NCI-H345 (cell line): ENCODE measurements around the gene LY6G6D.
A peak's percentile ranks its signal among the peaks of the same experiment; 100 is the strongest.

Experiments used
- DNase-seq: peaks from one replicate; lab custom pipeline; 2025; lab: John Stamatoyannopoulos, UW

LY6G6D gene, protein sequence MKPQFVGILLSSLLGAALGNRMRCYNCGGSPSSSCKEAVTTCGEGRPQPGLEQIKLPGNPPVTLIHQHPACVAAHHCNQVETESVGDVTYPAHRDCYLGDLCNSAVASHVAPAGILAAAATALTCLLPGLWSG

DNA sequence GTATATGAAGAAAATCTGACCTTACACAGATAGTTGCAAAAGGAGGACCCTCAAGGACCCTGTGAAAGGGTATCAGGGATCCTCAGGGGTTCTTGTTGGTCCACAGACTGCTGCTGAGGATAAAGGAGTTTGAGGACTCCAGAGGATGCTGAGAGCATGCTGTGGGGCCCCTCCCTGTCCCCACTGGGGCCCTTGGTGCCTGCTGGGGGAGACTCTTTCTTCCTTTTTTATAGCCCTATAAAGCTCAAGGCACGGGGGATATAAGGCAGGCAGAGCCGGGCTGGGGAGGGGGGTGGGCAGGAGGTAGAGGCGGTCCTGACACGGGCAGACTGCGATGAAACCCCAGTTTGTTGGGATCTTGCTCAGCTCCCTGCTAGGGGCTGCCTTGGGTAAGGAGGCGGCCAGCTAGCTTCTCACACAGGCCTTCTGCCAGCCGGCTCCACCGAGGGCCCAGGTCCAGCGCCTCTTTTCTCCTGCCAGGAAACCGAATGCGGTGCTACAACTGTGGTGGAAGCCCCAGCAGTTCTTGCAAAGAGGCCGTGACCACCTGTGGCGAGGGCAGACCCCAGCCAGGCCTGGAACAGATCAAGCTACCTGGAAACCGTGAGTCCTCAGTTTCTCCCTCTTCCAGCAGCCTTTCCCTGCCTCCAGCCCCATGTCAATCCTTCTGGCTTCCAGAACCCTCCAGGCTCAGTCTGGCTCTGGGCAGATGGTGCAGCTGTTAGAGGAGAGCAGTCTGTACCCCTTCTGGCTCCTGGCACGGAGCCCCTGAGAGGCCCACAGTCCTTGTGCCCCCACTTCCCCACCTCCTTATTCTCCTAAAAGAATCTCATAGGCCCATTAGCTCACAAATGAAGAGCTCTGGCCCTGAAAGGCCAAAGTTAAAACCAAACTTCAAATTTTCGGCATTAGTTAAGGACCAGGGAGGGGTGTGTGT is at the start of gene LY6G6D:
Gene LY6G6D (plus strand): TSS at position 327 of the 937 bp plus-strand sequence. CDS start 8 bp downstream, at position 335.
- no peak for DNase-seq

DNA sequence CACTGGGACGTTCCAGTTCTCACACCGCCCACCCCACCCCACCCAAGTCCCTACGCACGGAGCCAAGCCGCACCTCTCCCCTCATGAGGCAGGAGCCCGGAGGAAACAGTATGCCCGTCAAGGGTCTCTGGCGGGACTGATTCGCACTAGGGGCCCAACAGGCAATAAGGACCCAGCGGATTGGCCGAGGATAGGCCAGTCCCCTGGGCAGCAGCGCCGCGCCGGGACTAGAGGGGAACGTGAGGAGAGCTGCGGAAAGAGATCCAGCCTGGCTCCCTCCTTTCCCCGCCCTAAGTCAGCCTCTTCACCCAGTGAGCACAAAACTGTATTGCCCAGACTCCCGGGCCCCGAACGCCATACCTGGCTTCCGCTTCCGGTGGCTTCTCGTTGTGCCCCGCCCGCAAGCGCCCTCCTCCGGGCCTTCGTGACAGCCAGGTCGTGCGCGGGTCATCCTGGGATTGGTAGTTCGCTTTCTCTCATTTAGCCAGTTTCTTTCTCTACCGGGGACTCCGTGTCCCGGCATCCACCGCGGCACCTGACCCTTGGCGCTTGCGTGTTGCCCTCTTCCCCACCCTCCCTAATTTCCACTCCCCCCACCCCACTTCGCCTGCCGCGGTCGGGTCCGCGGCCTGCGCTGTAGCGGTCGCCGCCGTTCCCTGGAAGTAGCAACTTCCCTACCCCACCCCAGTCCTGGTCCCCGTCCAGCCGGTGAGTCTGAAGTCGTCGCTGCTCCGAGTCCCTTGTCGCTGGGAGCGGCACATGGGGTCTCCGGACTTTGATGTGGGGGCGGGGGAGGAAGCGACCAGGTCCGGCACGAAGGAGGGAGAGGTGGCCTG is 49.4 kb upstream of the LY6G6D start, which contains the start of gene CSNK2B:
Gene CSNK2B (plus strand): TSS at position 580 of the 836 bp plus-strand sequence. CDS start 752 bp downstream, outside the sequence.
- DNase-seq, result peak; percentile 99

DNA sequence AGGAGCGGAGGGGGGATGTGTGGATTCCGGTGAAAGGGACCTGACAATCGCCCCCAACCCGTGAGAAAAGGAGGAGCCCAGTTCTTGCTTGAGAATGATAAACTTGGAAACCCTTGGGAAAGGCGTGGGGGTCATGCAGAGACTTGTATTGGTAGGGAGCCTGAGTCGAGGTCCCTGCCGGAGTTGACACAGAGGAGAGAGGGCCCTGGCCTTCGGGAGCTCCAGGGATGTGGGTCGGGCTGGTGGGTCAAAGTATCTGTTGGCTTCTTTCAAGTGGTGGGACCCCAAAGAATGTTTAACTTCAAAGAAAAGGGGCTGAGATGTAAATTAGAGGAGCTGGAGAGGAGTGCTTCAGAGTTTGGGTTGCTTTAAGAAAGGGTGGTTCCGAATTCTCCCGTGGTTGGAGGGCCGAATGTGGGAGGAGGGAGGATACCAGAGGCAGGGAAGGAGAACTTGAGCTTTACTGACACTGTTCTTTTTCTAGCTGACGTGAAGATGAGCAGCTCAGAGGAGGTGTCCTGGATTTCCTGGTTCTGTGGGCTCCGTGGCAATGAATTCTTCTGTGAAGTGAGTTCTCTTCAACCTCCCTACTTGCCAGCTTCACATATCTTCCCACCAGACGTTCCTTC is 48.7 kb upstream of the LY6G6D start:
- DNase-seq, result no peak

DNA sequence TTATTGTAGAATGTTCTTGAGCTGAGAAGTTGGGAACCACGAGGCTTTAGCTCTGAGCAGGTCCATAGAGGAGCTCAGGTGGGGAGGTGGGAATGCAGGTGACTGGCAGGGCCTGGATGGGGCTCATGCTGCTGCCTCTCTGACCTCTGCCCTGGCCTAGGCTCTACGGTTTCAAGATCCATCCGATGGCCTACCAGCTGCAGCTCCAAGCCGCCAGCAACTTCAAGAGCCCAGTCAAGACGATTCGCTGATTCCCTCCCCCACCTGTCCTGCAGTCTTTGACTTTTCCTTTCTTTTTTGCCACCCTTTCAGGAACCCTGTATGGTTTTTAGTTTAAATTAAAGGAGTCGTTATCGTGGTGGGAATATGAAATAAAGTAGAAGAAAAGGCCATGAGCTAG is 45.5 kb upstream of the LY6G6D start, which contains the start of gene LY6G5B:
Gene LY6G5B (plus strand): TSS at position 301 of the 400 bp plus-strand sequence. CDS start 975 bp downstream, outside the sequence.
- DNase-seq, result no peak

DNA sequence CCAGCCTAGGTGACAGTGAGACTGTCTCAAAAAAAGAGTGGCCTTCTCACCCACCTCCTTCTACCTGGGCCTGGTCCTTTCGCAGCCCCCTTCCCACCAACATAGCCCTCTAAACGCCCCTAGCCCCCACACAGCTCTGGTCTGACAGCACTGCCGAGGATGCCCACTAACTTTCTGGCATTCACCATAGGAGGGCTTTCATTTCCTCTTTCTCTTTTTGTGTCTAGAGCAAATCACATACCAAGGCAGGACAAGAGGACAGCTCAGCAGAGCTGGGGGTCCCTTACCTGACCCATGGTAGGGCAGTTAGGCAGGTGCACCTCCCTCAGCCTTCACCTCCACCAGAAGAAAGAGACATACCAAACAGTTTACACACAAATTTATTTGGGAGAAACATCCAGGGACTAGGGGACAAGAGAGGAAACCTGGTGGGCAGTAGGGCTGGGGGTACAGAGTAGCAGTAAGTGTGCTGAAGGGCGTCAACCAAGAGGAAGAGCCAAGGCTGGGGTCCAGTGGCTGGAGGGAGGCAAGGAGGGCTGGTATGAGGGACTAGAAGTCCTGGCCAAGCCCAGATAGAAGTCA is 38.7 kb upstream of the LY6G6D start:
- no peak for DNase-seq

DNA sequence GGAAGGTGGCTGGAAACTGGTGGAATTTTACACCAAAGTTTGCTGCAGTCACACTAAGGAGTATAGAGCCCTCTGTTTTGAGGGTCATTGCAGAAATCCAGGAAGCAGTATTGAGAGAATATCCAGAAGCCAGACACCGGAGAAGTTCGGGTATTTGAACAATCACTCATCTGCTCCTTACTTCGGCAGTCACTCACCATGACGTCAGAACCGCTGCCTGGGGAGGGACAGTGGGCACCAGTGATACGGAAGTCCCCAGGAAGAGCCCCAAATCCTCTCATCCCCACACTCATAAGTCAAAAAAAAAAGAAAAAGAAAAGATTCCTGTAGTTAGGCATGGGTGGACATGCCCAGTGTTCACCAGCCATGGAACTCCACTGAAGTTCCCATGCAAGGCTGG is 38.2 kb upstream of the LY6G6D start:
- no peak for DNase-seq

DNA sequence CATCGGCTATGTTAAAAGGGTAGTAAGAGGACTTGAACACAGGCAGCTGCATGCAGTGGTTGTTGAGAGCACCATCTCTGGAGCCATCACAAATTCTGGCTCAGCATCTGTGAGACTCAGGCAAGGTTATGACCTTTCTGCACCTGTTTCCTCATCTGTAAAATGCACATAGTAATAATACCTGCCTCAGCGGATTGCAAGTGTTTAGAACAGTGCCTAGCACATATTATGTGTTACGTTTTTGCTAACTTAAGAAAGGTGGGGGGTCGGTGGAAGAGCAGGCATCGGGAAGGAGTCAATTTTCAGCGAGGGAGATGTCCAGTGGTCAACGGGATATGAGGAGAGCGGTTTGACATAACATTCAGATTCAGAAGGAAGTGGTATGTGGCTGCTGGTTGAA is 37.2 kb upstream of the LY6G6D start:
- no peak for DNase-seq

DNA sequence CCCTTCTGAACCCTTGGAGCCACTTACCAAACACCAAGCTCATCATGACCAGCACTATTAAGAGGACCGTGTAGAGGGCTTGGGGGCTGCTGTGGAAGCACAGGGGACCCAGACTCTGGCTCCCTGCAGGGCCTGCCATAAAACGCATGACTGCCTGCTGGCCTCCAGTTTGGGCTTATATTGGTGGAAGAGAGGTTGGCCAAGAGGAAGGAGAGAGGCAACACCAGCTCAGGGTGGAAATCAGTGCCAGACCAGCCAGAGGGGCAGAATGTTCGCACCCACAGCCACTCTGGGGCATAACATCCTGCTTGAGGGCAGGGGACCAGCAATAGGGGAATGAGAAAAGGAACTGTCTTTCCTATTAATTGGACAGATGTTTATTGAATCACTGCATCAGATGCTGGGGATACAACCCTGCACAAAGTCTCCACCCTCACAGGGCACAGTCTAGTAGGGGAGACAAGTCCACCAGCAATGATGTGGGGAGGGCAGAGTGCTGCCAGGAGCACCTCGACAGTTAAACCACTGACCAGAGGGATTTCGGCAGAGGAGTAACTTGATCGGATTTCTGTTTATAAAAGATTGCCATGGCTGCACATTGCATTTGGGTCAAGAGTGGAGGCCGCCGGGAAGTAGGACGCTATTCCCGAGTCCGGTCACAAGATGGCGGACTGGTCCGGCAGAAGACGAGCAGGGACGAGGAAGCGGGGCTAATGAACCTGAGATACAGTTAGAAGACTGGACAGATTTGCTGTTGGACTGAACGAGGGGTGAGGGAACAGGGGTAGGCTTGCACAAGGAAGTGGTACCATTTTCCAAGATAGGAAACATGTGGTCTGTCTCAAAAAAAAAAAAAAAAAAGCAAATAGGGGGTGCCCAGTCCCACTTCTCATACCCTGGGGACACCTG is 34.7 kb upstream of the LY6G6D start, which contains the start of gene LY6G5C:
Gene LY6G5C (minus strand): TSS at position 842 of the 909 bp plus-strand sequence. CDS start 694 bp downstream, at position 148.
- peak; percentile 68 for DNase-seq

DNA sequence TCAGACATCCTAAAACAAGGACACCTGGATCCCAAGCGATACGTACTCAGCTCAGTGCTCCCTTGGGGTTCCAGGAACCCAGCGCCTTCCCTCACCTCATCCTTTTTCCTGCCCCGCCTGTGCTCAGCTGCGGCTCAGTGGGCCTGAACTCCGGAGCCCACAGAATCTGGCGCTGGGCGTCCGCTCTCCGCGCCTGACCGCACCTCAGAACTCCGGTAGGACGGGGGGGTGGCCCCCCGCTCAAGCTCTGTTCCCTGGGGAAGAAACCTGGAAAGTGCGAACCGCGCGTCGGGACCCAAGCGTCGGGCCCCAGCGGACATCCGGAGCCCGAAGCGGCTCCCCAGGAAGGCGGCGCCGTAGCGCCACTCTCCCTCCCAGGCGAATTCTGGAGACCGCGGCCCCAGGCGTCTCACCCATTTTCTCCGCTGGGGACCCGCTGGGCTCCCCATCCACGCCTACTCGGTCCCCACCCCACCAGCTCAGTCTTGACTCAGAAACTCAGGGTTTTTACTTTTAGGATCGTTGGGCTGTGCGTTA is 33.9 kb upstream of the LY6G6D start:
- peak; percentile 61 for DNase-seq

DNA sequence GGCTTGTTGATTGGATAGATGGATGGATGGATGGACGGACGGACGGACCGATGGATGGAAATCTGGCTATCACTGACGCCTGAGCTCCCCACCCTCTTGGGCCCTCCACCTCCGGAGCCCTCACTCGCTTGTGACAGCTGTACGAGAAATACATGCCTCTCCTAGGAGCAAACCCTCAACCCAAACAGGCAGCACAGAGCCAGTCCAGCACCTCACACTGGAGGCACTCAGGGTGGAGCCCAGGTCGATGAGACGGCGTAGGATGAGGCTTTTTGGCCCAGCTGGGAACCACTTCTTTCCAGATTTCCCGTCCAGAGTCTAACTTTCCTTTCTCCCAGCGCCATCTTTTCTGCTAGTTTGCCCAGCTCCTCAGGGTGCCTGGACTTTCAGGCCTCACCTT is 31.6 kb upstream of the LY6G6D start:
- DNase-seq, result no peak

DNA sequence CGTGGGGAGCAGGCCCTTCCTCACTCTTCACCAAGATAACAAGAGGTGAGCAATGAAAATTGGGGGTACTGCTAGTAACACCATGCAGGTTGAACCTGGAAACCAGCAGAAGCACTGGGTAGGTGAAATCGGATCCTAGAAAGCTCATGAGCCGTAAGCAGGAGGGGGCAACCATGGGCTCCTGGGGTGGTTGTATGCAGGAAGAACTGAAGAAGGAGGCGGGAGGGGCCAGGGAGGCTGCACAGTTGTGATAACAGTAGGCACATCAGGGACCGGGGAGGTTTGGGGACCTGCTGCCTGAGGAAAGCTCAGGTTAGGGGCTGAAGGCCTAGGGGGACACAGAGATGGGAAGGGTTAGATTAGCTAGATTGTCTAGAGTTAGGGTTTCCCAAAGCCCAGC is 28.7 kb upstream of the LY6G6D start:
- no peak for DNase-seq

DNA sequence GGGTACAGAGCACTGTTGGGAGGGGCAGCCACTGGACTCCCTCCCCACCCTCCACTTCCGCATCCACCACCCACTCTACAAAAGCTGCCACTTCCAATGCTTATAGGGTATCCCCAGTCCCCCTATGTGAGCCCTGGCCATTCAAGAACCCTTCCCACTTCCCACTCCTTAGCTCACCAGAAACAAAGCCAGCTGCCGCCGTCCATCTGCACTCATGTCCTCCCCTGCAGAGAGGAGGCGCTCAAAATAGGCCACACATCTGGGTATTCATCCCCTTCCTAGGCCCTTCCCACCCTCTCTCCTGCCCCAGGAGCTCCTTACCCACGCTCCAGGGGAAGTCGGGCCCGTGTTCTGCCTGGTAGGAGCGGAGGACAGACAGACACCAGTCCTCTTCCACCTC is 27.8 kb upstream of the LY6G6D start:
- no peak for DNase-seq

DNA sequence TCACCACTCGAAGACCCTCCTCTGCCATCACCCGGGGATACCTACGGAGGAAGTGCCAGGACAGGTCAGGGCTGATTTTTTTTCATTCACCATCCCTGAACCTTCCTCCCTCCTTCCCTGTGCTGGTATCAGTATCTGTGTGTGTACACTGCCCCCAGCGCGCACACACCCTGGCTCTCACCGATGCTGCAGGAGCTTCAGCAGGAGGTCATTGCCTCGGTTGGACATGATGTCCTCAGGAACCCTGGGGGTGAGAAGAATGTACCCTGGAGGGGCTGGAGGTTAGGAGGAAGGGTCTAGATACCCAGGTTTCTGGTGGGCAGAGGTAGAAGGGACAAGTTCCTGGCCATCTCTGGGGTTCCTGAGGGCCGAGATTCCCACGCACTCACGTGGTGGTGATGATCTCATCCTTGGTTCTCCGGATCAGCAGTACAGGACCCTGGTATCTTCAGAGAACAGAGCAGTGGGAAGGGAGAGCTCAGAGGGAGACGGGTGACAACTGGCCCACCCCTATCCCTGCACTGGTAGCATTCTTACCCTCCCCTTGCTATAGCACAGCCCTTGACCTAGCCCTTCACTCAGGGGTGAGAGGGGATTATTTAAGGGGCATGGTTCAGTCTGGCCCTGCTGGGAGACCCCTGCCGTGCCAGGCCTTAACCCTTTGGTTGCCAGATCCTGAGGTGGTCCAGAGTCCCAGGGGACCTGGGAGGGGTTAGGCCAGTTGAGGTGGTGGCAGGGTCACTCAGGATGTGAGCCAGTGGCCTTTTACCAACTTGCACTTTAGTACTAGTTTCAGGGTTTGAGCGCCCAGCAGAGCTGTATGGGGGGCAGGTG is 27.1 kb upstream of the LY6G6D start:
- no peak for DNase-seq

DNA sequence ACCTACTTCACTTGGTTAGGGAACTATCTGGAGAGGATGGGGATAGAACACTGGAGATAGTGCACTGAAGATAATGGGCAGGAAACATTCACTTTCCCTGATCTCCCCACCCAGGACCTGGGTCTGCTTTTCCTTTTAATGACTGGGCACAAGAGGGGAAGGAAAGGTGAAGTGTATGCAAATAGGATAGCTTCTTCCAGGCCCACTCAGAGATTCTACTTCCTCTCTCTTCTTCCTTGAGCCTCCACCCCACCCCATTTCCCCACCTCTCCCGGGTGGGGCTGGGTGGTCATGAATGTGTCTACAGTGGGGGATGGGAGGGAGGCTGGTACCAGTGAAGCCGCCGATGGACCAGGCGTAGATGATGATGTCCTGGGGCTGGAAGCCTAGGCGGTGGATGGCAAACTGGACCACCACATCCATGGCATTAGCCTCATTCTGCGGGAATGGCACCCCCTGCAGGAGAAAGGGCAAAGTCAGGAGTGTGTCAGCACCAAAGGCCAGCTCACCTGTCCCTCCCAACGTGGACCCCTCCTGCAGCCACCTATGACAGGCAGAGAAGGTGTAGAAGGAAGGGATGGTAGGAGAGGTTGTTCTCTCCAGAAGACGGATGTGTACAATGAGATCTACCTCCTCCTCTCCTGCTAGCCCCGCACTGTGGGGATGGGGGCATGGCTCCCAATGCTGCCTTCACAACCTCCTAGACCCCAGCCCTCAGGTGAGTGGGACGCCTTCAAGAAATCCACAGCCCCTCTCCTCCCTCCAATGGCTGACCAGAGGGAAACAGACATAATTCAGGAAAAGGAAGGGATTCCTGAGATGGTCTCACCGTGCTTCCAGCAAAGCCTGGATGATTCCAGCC is 25.7 kb upstream of the LY6G6D start:
- DNase-seq, result no peak

DNA sequence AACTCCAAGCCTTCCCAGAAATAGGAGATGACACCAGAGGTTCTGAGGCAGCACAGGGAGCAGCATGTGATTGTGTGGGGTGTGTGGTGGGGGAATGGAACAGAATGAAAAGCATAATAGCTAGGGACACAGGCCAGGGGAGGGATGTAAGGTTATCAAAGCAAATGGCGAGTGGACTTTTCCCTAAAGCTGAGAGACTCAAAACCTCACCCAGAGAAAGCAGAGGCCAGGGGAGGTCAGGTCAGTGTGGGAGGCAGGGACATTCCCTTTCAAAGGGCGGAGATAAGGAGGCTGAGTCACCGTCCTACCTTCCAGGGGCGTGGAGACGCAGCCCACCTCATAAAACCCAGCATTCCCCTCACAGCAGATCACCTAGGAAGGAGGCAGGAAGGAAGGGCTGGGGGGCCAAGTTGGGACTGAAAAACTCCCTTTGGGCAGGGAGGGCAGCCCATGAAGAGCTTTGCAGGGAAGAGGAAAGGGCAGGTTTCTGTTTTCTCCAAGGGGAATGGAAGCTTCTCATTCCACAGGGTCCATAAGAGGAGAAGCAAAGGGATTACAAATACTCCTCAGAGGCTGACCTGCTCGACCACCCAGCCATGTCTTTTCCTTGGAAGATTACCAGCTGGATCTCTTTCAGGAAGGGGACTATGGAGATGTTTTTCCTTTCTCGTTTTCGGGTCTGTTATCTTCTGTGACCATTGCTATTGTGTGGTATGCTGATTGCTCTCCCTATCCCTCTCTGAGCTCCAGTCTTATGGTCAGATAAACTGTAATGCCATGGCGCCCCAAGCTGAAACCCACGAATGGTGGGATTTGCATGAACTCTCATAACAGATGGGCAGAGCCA is 24.7 kb upstream of the LY6G6D start:
- no peak for DNase-seq

DNA sequence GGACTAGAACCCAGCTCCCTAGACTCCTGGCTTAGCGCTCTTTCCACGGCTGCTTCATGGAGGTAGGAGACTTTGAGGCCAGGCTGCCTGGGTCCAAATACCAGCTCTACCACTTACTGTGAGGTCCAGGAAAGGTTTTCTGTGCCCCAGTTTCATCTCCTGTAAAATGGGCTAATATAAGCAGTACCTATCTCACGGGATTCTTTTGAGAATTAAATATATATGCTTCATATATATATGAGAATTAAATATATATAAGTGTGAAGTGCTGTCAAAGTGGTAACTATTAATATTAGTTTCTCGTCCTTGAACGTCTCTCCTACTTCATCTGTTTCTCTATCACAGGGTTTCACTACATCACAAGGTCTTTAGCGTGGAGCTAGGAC is 24.1 kb upstream of the LY6G6D start:
- no peak for DNase-seq

DNA sequence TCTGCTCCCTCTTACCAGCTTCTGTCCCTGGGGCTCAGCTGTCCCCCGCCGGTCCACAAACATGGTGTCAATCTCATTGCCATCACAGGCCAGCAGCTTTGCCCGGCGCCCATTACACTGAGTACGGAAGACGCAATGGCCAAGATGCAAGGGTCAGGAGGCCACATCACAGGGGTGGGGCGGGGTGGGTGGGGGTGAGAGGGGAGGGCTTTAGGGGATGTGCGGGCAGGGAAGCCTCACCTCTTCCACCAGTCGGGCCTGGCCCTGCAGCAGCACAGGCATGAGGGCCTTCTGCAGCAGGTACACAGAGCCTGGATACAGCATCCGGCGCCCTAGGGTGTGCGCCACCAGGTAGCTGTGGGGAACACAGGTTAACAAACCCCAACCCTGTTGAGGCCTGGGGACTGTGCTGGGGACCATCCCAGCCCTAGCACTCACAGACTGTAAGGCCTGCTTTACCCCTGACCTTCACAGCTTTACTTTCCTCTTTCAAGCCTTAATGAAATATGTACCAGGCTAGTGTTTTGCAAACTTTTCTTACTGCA is 23.5 kb upstream of the LY6G6D start:
- no peak for DNase-seq
